HepG2 (cell line): Measurements from ENCODE around the gene KIAA0232. TPM values are rescaled to one million over a fixed set of nuclear protein-coding genes. Genes with fewer than 3 reads are reported as not detected.

ENCODE experiments used
- EED ChIP-seq: sonication (generic); formaldehyde crosslinking; IDR thresholded peaks from 2 replicates; pipeline ENCODE4 v1.5.0; 2020; ENCODE audit warnings: mild to moderate bottlenecking, missing genetic modification reagents
- KLF15 ChIP-seq: sonication (generic); formaldehyde crosslinking; IDR thresholded peaks from 2 replicates; pipeline ENCODE4 v1.8.1; 2023; ENCODE audit warnings: borderline replicate concordance, mild to moderate bottlenecking, inconsistent platforms, missing genetic modification reagents, mixed read lengths
- MBNL3 ChIP-seq: fragments of 250-450 bp; sonication (Bioruptor Pico); conservative IDR thresholded peaks from 2 replicates; pipeline ENCODE4 v1.8.0; 2022; ENCODE audit warnings: mild to moderate bottlenecking, inconsistent platforms
- MIER3 ChIP-seq: IDR thresholded peaks from 2 replicates; pipeline ENCODE4 v1.6.1; 2016; ENCODE audit warnings: missing compliant biosample characterization, borderline replicate concordance
- NFE2L1 ChIP-seq: sonication (generic); formaldehyde crosslinking; IDR thresholded peaks from 2 replicates; pipeline ENCODE4 v1.4.0; 2020; ENCODE audit warnings: missing genetic modification reagents, mild to moderate bottlenecking, borderline replicate concordance
- NFKBIZ ChIP-seq: IDR thresholded peaks from 2 replicates; pipeline ENCODE4 v1.6.1; 2018; ENCODE audit warnings: missing genetic modification reagents, missing compliant biosample characterization
- SRSF9 ChIP-seq: fragments of 200-400 bp; formaldehyde crosslinking; IDR thresholded peaks from 2 replicates; pipeline ENCODE4 v1.6.1; 2018; ENCODE audit warnings: borderline replicate concordance, mild to moderate bottlenecking, low read depth, low read length; ENCODE audit not compliant: insufficient read depth, poor library complexity, severe bottlenecking
- ZNF780A ChIP-seq: sonication (generic); formaldehyde crosslinking; IDR thresholded peaks from 2 replicates; pipeline ENCODE4 v1.8.0; 2022; ENCODE audit warnings: mild to moderate bottlenecking, missing genetic modification reagents, moderate library complexity
- ZSCAN20 ChIP-seq: sonication (generic); formaldehyde crosslinking; IDR thresholded peaks from 2 replicates; pipeline ENCODE4 v1.4.0; 2020; ENCODE audit warnings: missing genetic modification reagents, mild to moderate bottlenecking, borderline replicate concordance
- polyA plus RNA-seq, 8 experiments: library from polyadenylated mRNA; depleted of rRNA in 3 of 8; stranded (reverse) in 7 of 8; unstranded in 1 of 8; fragments of >200 nt; fragmentation: Illumina TruSeq in 4 of 8; extraction: Trizol in 4 of 8; gene quantifications; 2 replicates each; pipeline versions ENCODE4 v1.2.1 to v1.2.3, GENCODE V29; 2011 to 2016; ENCODE audit warnings: low read depth in 4 of 8, missing spikeins in 1 of 8, mixed read lengths in 1 of 8; ENCODE audit not compliant: insufficient read depth in 1 of 8
- total RNA-seq, 5 experiments: library from RNA; depleted of rRNA; stranded (reverse); fragments of >200 nt; fragmentation: Illumina TruSeq; extraction: Trizol; gene quantifications; 2 replicates each; pipeline ENCODE4 v1.2.3, GENCODE V29; 2016; ENCODE audit warnings: low read depth in 1 of 5
- TF ChIP-seq, protein P1 (sequence below): IDR thresholded peaks from 2 replicates; pipeline ENCODE4 v1.6.1; 2018; ENCODE audit warnings: missing genetic modification reagents
- TF ChIP-seq, protein P2 (sequence below): sonication (generic); formaldehyde crosslinking; IDR thresholded peaks from 2 replicates; pipeline ENCODE4 v1.4.0; 2020; ENCODE audit warnings: missing genetic modification reagents
- TF ChIP-seq, protein P3 (sequence below): sonication (generic); formaldehyde crosslinking; IDR thresholded peaks from 2 replicates; pipeline ENCODE4 v1.5.0; 2020; ENCODE audit warnings: mild to moderate bottlenecking, missing genetic modification reagents
- TF ChIP-seq, protein P4 (sequence below): sonication (generic); formaldehyde crosslinking; IDR thresholded peaks from 2 replicates; pipeline ENCODE4 v1.4.0; 2020; ENCODE audit warnings: mild to moderate bottlenecking, missing genetic modification reagents
- TF ChIP-seq, protein P5 (sequence below): sonication (generic); formaldehyde crosslinking; IDR thresholded peaks from 2 replicates; pipeline ENCODE4; 2020; ENCODE audit warnings: missing genetic modification reagents, mild to moderate bottlenecking, borderline replicate concordance

KIAA0232 gene
- total and polyA plus RNA-seq, 2 of the 13 experiments (the other 11 are each of a cell fraction or from before 2014, with no cell fraction given), result 7.8 to 17.1 TPM

DNA sequence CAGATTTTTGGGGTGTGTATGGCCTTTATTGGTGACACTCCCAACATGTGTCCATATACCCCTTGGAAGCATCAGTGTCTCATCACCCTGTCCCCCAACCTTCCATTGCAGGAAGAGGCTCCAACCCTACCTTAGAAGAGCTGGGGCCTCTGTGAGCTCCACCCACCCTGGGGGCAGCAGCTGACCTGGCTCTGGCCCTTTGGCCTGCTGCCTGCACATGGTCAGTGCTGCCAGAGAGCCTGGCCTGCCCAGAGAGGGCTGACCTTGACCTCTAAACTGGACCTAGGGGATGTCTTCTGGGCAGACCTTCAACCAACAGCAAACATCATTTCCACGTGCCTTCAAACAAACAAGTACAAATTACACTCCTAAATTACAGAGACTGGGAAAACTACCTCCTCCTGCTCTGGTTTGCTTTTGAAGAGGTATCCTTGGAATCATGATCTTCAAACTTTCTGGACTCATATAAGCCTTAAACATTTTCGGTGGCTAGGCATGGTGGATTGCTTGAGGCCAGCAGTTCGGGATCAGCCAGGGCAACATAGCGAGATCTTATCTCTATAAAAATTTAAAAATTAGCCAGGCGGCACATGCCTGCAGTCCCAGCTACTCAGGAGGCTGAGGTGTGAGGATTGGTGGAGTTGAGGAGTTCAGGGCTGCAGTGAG lies 27.3 kb upstream of the KIAA0232 start (continued):
- TF ChIP-seq, protein P1, sequence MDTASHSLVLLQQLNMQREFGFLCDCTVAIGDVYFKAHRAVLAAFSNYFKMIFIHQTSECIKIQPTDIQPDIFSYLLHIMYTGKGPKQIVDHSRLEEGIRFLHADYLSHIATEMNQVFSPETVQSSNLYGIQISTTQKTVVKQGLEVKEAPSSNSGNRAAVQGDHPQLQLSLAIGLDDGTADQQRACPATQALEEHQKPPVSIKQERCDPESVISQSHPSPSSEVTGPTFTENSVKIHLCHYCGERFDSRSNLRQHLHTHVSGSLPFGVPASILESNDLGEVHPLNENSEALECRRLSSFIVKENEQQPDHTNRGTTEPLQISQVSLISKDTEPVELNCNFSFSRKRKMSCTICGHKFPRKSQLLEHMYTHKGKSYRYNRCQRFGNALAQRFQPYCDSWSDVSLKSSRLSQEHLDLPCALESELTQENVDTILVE (CRISPR knock-in tag), result peak; percentile 82
- TF ChIP-seq, protein P2, sequence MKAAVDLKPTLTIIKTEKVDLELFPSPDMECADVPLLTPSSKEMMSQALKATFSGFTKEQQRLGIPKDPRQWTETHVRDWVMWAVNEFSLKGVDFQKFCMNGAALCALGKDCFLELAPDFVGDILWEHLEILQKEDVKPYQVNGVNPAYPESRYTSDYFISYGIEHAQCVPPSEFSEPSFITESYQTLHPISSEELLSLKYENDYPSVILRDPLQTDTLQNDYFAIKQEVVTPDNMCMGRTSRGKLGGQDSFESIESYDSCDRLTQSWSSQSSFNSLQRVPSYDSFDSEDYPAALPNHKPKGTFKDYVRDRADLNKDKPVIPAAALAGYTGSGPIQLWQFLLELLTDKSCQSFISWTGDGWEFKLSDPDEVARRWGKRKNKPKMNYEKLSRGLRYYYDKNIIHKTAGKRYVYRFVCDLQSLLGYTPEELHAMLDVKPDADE, result no peak
- TF ChIP-seq ZSCAN20 (CRISPR knock-in tag), result 0 out of 2 replicates have a peak, but pooled peaks have one; percentile 44
- no peak for TF ChIP-seq KLF15 (CRISPR knock-in tag)
- no peak for TF ChIP-seq EED (CRISPR knock-in tag)
- peak; percentile 86; the same call in 1 of the 2 replicates for TF ChIP-seq NFKBIZ (CRISPR knock-in tag)
- TF ChIP-seq, protein P3, sequence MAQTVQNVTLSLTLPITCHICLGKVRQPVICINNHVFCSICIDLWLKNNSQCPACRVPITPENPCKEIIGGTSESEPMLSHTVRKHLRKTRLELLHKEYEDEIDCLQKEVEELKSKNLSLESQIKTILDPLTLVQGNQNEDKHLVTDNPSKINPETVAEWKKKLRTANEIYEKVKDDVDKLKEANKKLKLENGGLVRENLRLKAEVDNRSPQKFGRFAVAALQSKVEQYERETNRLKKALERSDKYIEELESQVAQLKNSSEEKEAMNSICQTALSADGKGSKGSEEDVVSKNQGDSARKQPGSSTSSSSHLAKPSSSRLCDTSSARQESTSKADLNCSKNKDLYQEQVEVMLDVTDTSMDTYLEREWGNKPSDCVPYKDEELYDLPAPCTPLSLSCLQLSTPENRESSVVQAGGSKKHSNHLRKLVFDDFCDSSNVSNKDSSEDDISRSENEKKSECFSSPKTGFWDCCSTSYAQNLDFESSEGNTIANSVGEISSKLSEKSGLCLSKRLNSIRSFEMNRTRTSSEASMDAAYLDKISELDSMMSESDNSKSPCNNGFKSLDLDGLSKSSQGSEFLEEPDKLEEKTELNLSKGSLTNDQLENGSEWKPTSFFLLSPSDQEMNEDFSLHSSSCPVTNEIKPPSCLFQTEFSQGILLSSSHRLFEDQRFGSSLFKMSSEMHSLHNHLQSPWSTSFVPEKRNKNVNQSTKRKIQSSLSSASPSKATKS (CRISPR knock-in tag), result 0 out of 2 replicates have a peak, but pooled peaks have one; percentile 43
- no peak for TF ChIP-seq NFE2L1
- no peak for TF ChIP-seq MBNL3 (CRISPR knock-in tag)
- TF ChIP-seq, protein P4, sequence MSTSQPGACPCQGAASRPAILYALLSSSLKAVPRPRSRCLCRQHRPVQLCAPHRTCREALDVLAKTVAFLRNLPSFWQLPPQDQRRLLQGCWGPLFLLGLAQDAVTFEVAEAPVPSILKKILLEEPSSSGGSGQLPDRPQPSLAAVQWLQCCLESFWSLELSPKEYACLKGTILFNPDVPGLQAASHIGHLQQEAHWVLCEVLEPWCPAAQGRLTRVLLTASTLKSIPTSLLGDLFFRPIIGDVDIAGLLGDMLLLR (CRISPR knock-in tag), result no peak
- 0 out of 2 replicates have a peak, but pooled peaks have one; percentile 16 for TF ChIP-seq ZNF780A (CRISPR knock-in tag)
- TF ChIP-seq, protein P5, sequence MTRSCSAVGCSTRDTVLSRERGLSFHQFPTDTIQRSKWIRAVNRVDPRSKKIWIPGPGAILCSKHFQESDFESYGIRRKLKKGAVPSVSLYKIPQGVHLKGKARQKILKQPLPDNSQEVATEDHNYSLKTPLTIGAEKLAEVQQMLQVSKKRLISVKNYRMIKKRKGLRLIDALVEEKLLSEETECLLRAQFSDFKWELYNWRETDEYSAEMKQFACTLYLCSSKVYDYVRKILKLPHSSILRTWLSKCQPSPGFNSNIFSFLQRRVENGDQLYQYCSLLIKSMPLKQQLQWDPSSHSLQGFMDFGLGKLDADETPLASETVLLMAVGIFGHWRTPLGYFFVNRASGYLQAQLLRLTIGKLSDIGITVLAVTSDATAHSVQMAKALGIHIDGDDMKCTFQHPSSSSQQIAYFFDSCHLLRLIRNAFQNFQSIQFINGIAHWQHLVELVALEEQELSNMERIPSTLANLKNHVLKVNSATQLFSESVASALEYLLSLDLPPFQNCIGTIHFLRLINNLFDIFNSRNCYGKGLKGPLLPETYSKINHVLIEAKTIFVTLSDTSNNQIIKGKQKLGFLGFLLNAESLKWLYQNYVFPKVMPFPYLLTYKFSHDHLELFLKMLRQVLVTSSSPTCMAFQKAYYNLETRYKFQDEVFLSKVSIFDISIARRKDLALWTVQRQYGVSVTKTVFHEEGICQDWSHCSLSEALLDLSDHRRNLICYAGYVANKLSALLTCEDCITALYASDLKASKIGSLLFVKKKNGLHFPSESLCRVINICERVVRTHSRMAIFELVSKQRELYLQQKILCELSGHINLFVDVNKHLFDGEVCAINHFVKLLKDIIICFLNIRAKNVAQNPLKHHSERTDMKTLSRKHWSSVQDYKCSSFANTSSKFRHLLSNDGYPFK (CRISPR knock-in tag), result peak; percentile 48; the same call in 1 of the 2 replicates
- peak; percentile 90; the same call in 1 of the 2 replicates for TF ChIP-seq MIER3 (CRISPR knock-in tag)
- no peak for TF ChIP-seq SRSF9
